Measurements from ENCODE around the gene TP63.

The TP63 gene

DNA sequence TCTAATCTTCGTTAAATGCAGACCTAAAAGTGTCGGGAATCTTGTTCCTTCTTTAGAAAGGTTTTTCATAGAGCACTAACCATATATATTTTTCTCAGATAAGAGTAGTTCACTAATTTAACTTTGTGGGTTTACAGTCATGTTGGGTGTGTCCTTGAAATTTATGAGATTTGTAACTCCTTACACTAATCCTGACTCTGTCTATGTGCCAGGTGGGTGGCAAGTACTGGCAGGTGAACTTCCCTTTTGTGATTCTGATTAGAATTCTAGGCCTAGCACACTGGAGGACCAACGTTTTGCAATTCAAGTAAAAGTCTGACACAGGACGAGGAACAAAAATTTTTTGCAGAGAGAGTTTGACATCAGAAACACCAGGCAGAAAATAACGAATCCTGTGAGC lies 269.4 kb downstream of the TP63 start:
- Histone ChIP-seq H3K27me3 (ENCODE audit: control insufficient read depth, insufficient read depth, low read length) (no peaks in the 10 kb centered on the region), H3K9me3 (ENCODE audit: control insufficient read depth, insufficient read depth, low read length) (no peaks in the 10 kb centered on the region), H3K4me3 (ENCODE audit: low read depth, low read length) (no peak overlapping the region), H3K4me1 (ENCODE audit: control insufficient read depth, insufficient read depth, low read length) (no peaks in the 10 kb centered on the region), H3K36me3 (ENCODE audit: control insufficient read depth, insufficient read depth, low read length) (no peaks in the 10 kb centered on the region), H3K9ac (ENCODE audit: low read depth, low read length) (no peak overlapping the region)

DNA sequence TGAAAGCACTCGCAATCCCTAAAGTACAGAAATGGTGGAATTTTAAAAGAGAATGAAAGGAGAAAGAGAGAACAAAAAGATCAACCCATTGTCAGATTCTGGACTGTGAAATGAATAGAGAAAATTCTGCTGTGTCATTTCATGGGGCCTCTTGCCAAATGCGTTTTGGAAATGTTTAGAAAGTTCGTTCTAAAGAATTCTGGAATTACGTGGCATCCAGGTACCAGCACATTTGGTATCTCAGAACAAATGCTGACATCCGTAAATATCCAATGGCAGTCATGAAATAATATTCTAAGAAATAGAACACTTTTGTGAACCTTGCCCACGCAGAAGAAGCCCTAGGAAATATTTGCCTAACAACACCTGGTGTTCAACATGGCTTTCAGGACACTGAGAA lies 270.3 kb downstream of the TP63 start:
- Histone ChIP-seq H3K27me3 (ENCODE audit: control insufficient read depth, insufficient read depth, low read length) (no peaks in the 10 kb centered on the region), H3K36me3 (ENCODE audit: control insufficient read depth, insufficient read depth, low read length) (no peaks in the 10 kb centered on the region), H3K4me1 (ENCODE audit: control insufficient read depth, insufficient read depth, low read length) (no peaks in the 10 kb centered on the region), H3K9ac (ENCODE audit: low read depth, low read length) (no peak overlapping the region), H3K9me3 (ENCODE audit: control insufficient read depth, insufficient read depth, low read length) (no peaks in the 10 kb centered on the region), H3K4me3 (ENCODE audit: low read depth, low read length) (no peak overlapping the region)

DNA sequence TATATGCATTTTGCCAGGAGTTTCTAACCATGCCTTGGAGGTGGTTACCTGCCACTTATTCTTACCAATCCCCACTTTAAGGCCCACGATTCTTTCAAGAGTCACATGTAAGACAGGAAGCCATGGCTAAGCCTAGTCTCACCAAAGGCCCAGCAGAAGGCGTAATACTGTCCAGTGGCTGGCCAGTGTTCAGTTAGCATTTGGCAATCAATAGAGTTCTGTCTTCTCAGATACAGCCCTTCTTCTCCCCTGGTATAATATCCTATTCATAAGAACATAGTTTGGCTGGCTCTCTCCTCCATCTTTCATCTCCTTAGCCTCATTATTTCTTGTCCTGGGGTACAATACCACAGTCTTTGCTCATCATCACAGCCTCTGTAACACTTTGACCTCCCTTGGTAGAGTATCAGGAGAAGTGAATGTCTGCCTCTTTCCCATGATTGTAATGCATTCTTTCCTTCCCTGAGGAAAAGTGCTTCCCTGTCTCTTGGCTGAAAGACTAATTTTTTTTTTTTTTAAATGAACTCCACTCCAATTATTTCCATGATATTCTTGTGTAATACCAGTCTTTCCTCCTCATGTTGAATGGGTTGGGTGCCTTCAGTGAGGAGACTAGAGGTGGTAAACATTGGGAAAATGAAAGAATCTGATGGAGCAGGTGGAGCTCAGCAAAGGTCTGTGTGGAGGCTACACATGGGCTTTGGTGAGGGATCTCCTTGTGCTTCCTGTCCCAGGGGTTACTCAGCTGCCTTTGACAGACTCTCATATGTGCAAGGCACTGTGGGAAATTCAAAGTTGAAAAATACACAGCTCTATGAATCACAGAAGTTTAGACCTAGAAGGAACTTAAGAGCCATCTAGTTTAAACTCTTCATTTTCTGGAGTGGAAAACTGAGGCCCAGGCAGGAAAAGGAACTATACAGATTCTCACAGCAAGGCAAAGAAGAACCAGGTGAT lies 271.3 kb downstream of the TP63 start:
- H3K4me3 ChIP-seq (ENCODE audit: low read depth, low read length), result no peak overlapping the region
- no peak overlapping the region for H3K9ac ChIP-seq (ENCODE audit: low read depth, low read length)
- no peaks in the 10 kb centered on the region for H3K4me1 ChIP-seq (ENCODE audit: control insufficient read depth, insufficient read depth, low read length)
- no peaks in the 10 kb centered on the region for H3K27me3 ChIP-seq (ENCODE audit: control insufficient read depth, insufficient read depth, low read length)
- H3K36me3 ChIP-seq (ENCODE audit: control insufficient read depth, insufficient read depth, low read length), result no peaks in the 10 kb centered on the region
- no peaks in the 10 kb centered on the region for H3K9me3 ChIP-seq (ENCODE audit: control insufficient read depth, insufficient read depth, low read length)

DNA sequence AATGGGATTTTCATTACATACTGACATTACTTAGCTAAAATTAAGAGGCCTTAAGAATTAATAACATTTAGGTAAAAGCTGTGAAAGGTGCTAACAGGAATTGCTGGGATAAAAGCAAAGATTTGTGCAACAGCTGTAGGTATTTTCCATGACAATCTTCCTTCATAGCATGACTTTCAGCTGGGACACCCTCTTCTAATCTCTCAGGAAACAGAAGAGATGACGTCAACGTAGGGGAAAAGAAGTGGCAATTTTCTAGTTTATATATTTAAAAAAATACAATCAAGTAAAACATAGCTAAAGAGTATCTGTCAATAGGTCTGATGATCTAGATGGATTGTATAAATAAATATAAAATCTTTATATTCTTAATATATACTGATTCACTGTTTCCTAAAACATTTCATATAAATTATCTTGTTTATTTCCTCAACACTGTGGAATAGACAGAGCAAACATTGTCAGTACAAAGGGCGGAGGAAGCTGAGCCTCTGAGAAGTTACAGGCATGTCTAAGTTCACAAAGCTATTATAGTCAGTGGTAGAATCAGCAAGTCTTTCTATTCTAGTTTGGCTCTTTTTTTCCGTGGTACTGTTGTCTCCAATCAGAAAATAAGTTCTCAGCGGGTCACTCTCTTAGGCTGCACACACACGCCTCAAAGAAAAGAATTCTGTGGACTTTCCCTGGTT lies 272.5 kb downstream of the TP63 start:
- no peaks in the 10 kb centered on the region for H3K4me1 ChIP-seq (ENCODE audit: control insufficient read depth, insufficient read depth, low read length)
- no peaks in the 10 kb centered on the region for H3K36me3 ChIP-seq (ENCODE audit: control insufficient read depth, insufficient read depth, low read length)
- no peaks in the 10 kb centered on the region for H3K9me3 ChIP-seq (ENCODE audit: control insufficient read depth, insufficient read depth, low read length)
- no peak overlapping the region for H3K4me3 ChIP-seq (ENCODE audit: low read depth, low read length)
- no peak overlapping the region for H3K9ac ChIP-seq (ENCODE audit: low read depth, low read length)
- no peaks in the 10 kb centered on the region for H3K27me3 ChIP-seq (ENCODE audit: control insufficient read depth, insufficient read depth, low read length)

DNA sequence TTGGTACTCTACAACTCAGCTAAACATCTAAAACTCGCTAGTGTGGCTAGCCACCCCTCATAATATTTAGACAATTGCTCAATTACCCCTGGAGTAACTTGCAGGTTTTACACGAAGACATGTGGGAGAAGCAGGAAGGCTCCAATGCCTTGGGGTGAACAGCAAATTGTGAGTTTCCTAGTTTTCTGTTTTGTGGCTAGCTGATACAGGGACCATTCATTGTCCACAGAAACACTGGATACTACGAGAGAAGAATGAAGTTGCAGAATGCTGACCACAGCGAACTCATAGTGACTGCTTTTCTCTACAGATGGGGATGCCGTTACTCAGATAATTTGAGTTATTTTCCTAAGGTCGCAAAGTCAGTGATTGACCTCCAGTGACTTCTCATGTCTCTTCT lies 276.6 kb downstream of the TP63 start:
- Histone ChIP-seq H3K27me3 (ENCODE audit: control insufficient read depth, insufficient read depth, low read length) (no peaks in the 10 kb centered on the region), H3K4me1 (ENCODE audit: control insufficient read depth, insufficient read depth, low read length) (no peaks in the 10 kb centered on the region), H3K9me3 (ENCODE audit: control insufficient read depth, insufficient read depth, low read length) (no peaks in the 10 kb centered on the region), H3K9ac (ENCODE audit: low read depth, low read length) (no peak overlapping the region), H3K36me3 (ENCODE audit: control insufficient read depth, insufficient read depth, low read length) (no peaks in the 10 kb centered on the region), H3K4me3 (ENCODE audit: low read depth, low read length) (no peak overlapping the region)

DNA sequence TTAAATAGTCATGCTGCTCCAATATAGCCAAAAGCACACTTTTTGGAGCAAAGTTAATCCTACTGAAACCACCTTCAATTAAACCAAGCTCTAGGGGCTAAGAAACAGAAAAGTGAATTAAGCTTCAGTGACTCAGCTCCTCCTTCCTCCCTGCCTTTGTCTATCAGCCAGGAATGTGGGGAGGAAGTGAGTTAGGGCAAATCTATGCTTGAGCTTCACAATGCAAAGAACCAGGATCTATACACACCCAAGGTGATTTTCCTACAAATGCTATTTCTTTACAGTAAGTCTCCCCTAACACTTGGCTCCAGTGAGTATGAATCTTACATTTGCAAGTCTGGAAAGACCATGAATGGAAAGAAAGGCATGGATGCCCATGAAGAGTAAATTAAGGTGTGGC lies 277.5 kb downstream of the TP63 start:
- Histone ChIP-seq H3K36me3 (ENCODE audit: control insufficient read depth, insufficient read depth, low read length) (no peaks in the 10 kb centered on the region), H3K4me3 (ENCODE audit: low read depth, low read length) (no peak overlapping the region), H3K9me3 (ENCODE audit: control insufficient read depth, insufficient read depth, low read length) (no peaks in the 10 kb centered on the region), H3K4me1 (ENCODE audit: control insufficient read depth, insufficient read depth, low read length) (no peaks in the 10 kb centered on the region), H3K9ac (ENCODE audit: low read depth, low read length) (no peak overlapping the region), H3K27me3 (ENCODE audit: control insufficient read depth, insufficient read depth, low read length) (no peaks in the 10 kb centered on the region)

DNA sequence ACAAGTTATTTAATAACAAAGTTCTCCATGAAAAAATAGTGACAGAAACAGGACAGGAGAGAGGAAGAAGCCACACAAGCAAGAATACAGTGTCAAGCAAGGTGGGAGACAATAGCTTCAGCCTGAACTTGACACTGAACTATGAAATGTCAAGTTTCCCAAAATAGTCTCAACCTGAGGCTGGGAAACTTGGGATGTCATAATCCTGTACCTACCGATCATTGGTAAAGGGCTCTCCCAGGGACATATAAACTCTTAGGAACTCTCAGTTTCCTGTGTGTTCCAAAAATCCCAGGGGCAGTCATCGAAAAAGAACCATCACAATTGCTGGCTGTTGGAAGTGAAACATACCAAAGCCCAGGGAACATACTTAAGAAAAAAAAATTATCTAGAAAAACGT lies 277.9 kb downstream of the TP63 start:
- no peak overlapping the region for H3K4me3 ChIP-seq (ENCODE audit: low read depth, low read length)
- no peaks in the 10 kb centered on the region for H3K9me3 ChIP-seq (ENCODE audit: control insufficient read depth, insufficient read depth, low read length)
- no peaks in the 10 kb centered on the region for H3K4me1 ChIP-seq (ENCODE audit: control insufficient read depth, insufficient read depth, low read length)
- H3K9ac ChIP-seq (ENCODE audit: low read depth, low read length), result no peak overlapping the region
- H3K36me3 ChIP-seq (ENCODE audit: control insufficient read depth, insufficient read depth, low read length), result no peaks in the 10 kb centered on the region
- H3K27me3 ChIP-seq (ENCODE audit: control insufficient read depth, insufficient read depth, low read length), result no peaks in the 10 kb centered on the region

DNA sequence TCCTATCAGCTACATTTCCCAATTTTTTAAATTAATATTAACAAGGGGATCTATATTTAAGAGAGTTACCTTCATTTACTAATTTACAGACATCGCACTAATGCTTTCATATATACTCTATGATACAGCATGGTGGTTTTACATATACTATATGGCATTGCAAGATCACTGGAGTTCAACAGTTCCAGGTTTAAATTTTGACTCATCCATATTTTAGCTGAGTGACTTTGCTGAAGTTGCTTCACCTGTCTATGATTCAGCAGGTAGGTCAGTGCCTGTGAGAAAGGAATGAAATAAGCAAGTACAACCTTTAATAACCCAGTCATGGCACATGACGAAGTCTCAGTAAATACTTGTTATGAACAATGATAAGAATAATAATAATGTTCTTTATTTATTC lies 278.4 kb downstream of the TP63 start:
- no peaks in the 10 kb centered on the region for H3K9me3 ChIP-seq (ENCODE audit: control insufficient read depth, insufficient read depth, low read length)
- no peak overlapping the region for H3K4me3 ChIP-seq (ENCODE audit: low read depth, low read length)
- no peaks in the 10 kb centered on the region for H3K4me1 ChIP-seq (ENCODE audit: control insufficient read depth, insufficient read depth, low read length)
- no peak overlapping the region for H3K9ac ChIP-seq (ENCODE audit: low read depth, low read length)
- H3K27me3 ChIP-seq (ENCODE audit: control insufficient read depth, insufficient read depth, low read length), result no peaks in the 10 kb centered on the region
- no peaks in the 10 kb centered on the region for H3K36me3 ChIP-seq (ENCODE audit: control insufficient read depth, insufficient read depth, low read length)

DNA sequence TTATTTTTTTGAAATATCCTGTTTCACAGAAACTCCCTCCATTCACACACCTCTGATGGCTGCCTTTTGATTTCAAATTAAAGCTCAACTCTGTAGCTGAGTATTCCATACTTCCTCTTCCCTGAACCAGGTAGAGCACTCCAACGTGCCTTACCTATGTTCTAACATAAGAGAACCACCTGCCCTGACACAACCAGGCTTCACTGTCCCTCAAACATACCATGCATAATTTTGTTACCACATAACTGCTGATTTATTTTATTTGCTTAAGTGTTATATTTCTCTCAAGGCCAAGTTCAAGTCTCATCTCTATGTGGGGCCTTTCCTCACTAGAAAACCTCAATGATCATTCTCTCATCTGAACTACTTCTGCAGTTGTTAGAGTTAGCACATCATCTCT lies 279.8 kb downstream of the TP63 start:
- Histone ChIP-seq H3K36me3 (ENCODE audit: control insufficient read depth, insufficient read depth, low read length) (no peaks in the 10 kb centered on the region), H3K9ac (ENCODE audit: low read depth, low read length) (no peak overlapping the region), H3K27me3 (ENCODE audit: control insufficient read depth, insufficient read depth, low read length) (no peaks in the 10 kb centered on the region), H3K9me3 (ENCODE audit: control insufficient read depth, insufficient read depth, low read length) (no peaks in the 10 kb centered on the region), H3K4me3 (ENCODE audit: low read depth, low read length) (no peak overlapping the region), H3K4me1 (ENCODE audit: control insufficient read depth, insufficient read depth, low read length) (no peaks in the 10 kb centered on the region)

DNA sequence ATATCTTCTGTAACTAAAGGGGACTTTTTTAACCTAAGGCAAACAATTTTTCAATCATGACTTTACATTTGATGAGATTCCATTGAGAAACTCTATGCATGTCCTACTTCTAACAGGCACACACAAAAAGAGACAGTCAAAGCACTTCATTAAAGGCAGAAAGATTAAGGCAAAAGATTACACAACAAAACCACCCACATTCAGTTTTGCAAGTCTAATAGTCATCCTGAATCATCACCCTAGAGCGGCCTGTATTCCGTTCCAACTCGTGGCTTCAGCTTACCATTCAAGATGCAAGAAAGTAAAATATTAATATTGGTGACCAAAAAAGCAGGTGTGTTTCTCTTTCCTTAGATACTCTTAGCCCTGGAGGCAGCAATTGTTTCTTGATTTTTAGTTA lies 283.6 kb downstream of the TP63 start:
- Histone ChIP-seq H3K9ac (ENCODE audit: low read depth, low read length) (no peak overlapping the region), H3K4me1 (ENCODE audit: control insufficient read depth, insufficient read depth, low read length) (peaks cover 9% of the 10 kb centered on the region), H3K36me3 (ENCODE audit: control insufficient read depth, insufficient read depth, low read length) (no peaks in the 10 kb centered on the region), H3K27me3 (ENCODE audit: control insufficient read depth, insufficient read depth, low read length) (no peaks in the 10 kb centered on the region), H3K4me3 (ENCODE audit: low read depth, low read length) (no peak overlapping the region), H3K9me3 (ENCODE audit: control insufficient read depth, insufficient read depth, low read length) (no peaks in the 10 kb centered on the region)

DNA sequence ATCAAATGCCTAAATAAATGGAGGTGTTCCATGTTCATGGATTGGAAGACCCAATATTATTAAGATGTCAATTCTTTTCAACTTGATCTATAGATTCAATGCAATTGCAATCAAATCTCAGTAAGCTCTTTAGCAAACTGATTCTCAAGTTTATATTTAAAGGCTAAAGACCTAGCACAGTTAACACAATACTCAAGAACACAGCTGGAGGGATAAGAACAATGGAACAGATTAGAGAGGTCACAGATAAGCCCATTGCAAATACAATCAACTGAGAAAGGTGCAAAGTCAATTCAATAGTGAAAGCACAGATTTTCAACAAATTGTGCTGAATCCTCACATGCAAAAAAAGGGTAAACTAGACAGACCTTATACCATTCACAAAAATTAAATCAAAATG lies 290.6 kb downstream of the TP63 start:
- Histone ChIP-seq H3K9me3 (ENCODE audit: control insufficient read depth, insufficient read depth, low read length) (no peaks in the 10 kb centered on the region), H3K9ac (ENCODE audit: low read depth, low read length) (no peak overlapping the region), H3K4me1 (ENCODE audit: control insufficient read depth, insufficient read depth, low read length) (peaks cover 9% of the 10 kb centered on the region)

More for the DNA sequence above, 290.6 kb downstream of the TP63 start:
- H3K27me3 ChIP-seq (ENCODE audit: control insufficient read depth, insufficient read depth, low read length), result no peaks in the 10 kb centered on the region
- no peaks in the 10 kb centered on the region for H3K36me3 ChIP-seq (ENCODE audit: control insufficient read depth, insufficient read depth, low read length)
- H3K4me3 ChIP-seq (ENCODE audit: low read depth, low read length), result no peak overlapping the region
